Dendritic cell treated with granulocyte-macrophage colony-stimulating factor and Interleukin-4, amounts not matched to agents 40 ng/mL and 50 ng/mL, for 4 days (primary cell): ENCODE measurements around the gene CDH19.
A peak's percentile ranks its signal among the peaks of the same experiment; 100 is the strongest.

ENCODE experiments used
- H3K27ac Mint-ChIP-seq: one replicate; pipeline ENCODE4 v1.8.0; 2022; ENCODE audit warnings: mild to moderate bottlenecking, mixed read lengths
- H3K27me3 Mint-ChIP-seq: one replicate; pipeline ENCODE4 v1.8.0; 2022; ENCODE audit warnings: mild to moderate bottlenecking, mixed read lengths
- H3K36me3 Mint-ChIP-seq: one replicate; pipeline ENCODE4 v1.8.0; 2022; ENCODE audit warnings: low read depth, mixed read lengths
- H3K4me1 Mint-ChIP-seq: one replicate; pipeline ENCODE4 v1.8.0; 2022; ENCODE audit warnings: low read depth, mixed read lengths
- H3K4me3 Mint-ChIP-seq: one replicate; pipeline ENCODE4 v1.8.0; 2022; ENCODE audit warnings: mild to moderate bottlenecking, moderate library complexity, mixed read lengths
- H3K9me3 Mint-ChIP-seq: one replicate; pipeline ENCODE4 v1.8.0; 2022; ENCODE audit warnings: mixed read lengths
- intact Hi-C: fragments of 100-400 bp; cut with micrococcal nuclease; formaldehyde crosslinking; loops from one replicate; pipeline ENCODE4 v1.15.0; 2022

The CDH19 gene

GRCh38 chr18:66603941-66604627 lies at the start of gene CDH19:
CDH19 (minus strand) TSS chr18:66604090; CDS start chr18:66572204, 31,886 bp downstream.
- Mint-ChIP-seq H3K27ac (no peak within 1 kb of the TSS), H3K27me3 (no peaks in the 10 kb centered on the region), H3K36me3 (no peaks in the 10 kb centered on the region), H3K4me1 (no peaks in the 10 kb centered on the region), H3K9me3 (no peaks in the 10 kb centered on the region), H3K4me3 (no peak within 1 kb of the TSS)
- intact Hi-C loops = no loop called here

GRCh38 chr18:66647671-66648070 lies 43.8 kb upstream of the CDH19 start:
- Mint-ChIP-seq H3K9me3 (no peaks in the 10 kb centered on the region), H3K4me3 (no peak overlapping the region)
- intact Hi-C loops = no loop called here

GRCh38 chr18:66646609-66647008 lies 42.7 kb upstream of the CDH19 start:
- Mint-ChIP-seq H3K4me1 (peaks cover 8% of the 10 kb centered on the region), H3K36me3 (no peaks in the 10 kb centered on the region), H3K9me3 (no peaks in the 10 kb centered on the region), H3K4me3 (no peak overlapping the region), H3K27ac (peak overlapping the region; percentile 25), H3K27me3 (no peaks in the 10 kb centered on the region)
- intact Hi-C loops = no loop called here

More at GRCh38 chr18:66647671-66648070, 43.8 kb upstream of the CDH19 start:
- Mint-ChIP-seq H3K4me1 (peaks cover 8% of the 10 kb centered on the region), H3K27me3 (no peaks in the 10 kb centered on the region), H3K27ac (no peak overlapping the region), H3K36me3 (no peaks in the 10 kb centered on the region)

GRCh38 chr18:66645983-66646382 lies 42.1 kb upstream of the CDH19 start:
- intact Hi-C loops = no loop called here
- Mint-ChIP-seq H3K4me1 (peaks cover 11% of the 10 kb centered on the region), H3K27ac (no peak overlapping the region), H3K9me3 (no peaks in the 10 kb centered on the region), H3K36me3 (no peaks in the 10 kb centered on the region), H3K4me3 (no peak overlapping the region), H3K27me3 (no peaks in the 10 kb centered on the region)

GRCh38 chr18:66641056-66641455 lies 37.2 kb upstream of the CDH19 start:
- Mint-ChIP-seq H3K27ac (peak overlapping the region; percentile 71), H3K36me3 (no peaks in the 10 kb centered on the region), H3K9me3 (no peaks in the 10 kb centered on the region), H3K4me3 (no peak overlapping the region), H3K4me1 (peaks cover 20% of the 10 kb centered on the region), H3K27me3 (no peaks in the 10 kb centered on the region)
- intact Hi-C loops = no loop called here

GRCh38 chr18:66640431-66640830 lies 36.5 kb upstream of the CDH19 start:
- Mint-ChIP-seq H3K9me3 (no peaks in the 10 kb centered on the region), H3K4me3 (no peak overlapping the region), H3K27me3 (no peaks in the 10 kb centered on the region), H3K36me3 (no peaks in the 10 kb centered on the region), H3K4me1 (peaks cover 23% of the 10 kb centered on the region), H3K27ac (peak overlapping the region; percentile 71)
- intact Hi-C loops = no loop called here

- H3K36me3 Mint-ChIP-seq = no peaks in the 10 kb centered on the region
- no peak overlapping the region for H3K4me3 Mint-ChIP-seq
- H3K9me3 Mint-ChIP-seq = no peaks in the 10 kb centered on the region
- no peaks in the 10 kb centered on the region for H3K27me3 Mint-ChIP-seq
- peak overlapping the region; percentile 37 for H3K27ac Mint-ChIP-seq
- peaks cover 26% of the 10 kb centered on the region for H3K4me1 Mint-ChIP-seq
- intact Hi-C loops = no loop called here
Observed at GRCh38 chr18:66638856-66639629, 35.2 kb upstream of the CDH19 start.

GRCh38 chr18:66635342-66635741 lies 31.5 kb upstream of the CDH19 start:
- Mint-ChIP-seq H3K27ac (no peak overlapping the region), H3K4me3 (no peak overlapping the region), H3K27me3 (no peaks in the 10 kb centered on the region), H3K36me3 (no peaks in the 10 kb centered on the region), H3K4me1 (peaks cover 41% of the 10 kb centered on the region), H3K9me3 (no peaks in the 10 kb centered on the region)
- intact Hi-C loops = no loop called here

GRCh38 chr18:66632756-66633155 lies 28.9 kb upstream of the CDH19 start:
- Mint-ChIP-seq H3K4me1 (peaks cover 37% of the 10 kb centered on the region), H3K27me3 (no peaks in the 10 kb centered on the region), H3K9me3 (peaks cover 12% of the 10 kb centered on the region), H3K27ac (no peak overlapping the region), H3K4me3 (no peak overlapping the region), H3K36me3 (no peaks in the 10 kb centered on the region)
- intact Hi-C loops = no loop called here

- intact Hi-C loops = no loop called here
- Mint-ChIP-seq H3K9me3 (peaks cover 12% of the 10 kb centered on the region), H3K27me3 (no peaks in the 10 kb centered on the region), H3K4me1 (peaks cover 45% of the 10 kb centered on the region), H3K4me3 (no peak overlapping the region), H3K36me3 (no peaks in the 10 kb centered on the region), H3K27ac (peak overlapping the region; percentile 37)
Observed at GRCh38 chr18:66630831-66631230, 26.9 kb upstream of the CDH19 start.

- peaks cover 8% of the 10 kb centered on the region for H3K4me1 Mint-ChIP-seq
- H3K36me3 Mint-ChIP-seq = no peaks in the 10 kb centered on the region
- no peak overlapping the region for H3K27ac Mint-ChIP-seq
- no peaks in the 10 kb centered on the region for H3K27me3 Mint-ChIP-seq
- no peak overlapping the region for H3K4me3 Mint-ChIP-seq
- H3K9me3 Mint-ChIP-seq = peaks cover 8% of the 10 kb centered on the region
- intact Hi-C loops = no loop called here
Observed at GRCh38 chr18:66623821-66624220, 19.9 kb upstream of the CDH19 start.

GRCh38 chr18:66621816-66622576 lies 18.1 kb upstream of the CDH19 start:
- H3K36me3 Mint-ChIP-seq = no peaks in the 10 kb centered on the region
- no peak overlapping the region for H3K4me3 Mint-ChIP-seq
- no peaks in the 10 kb centered on the region for H3K9me3 Mint-ChIP-seq
- H3K4me1 Mint-ChIP-seq = peaks cover 8% of the 10 kb centered on the region
- intact Hi-C loops = no loop called here
- H3K27ac Mint-ChIP-seq = no peak overlapping the region
- H3K27me3 Mint-ChIP-seq = no peaks in the 10 kb centered on the region

GRCh38 chr18:66616523-66616983 lies 12.7 kb upstream of the CDH19 start:
- H3K4me3 Mint-ChIP-seq = no peak overlapping the region
- intact Hi-C loops = no loop called here
- H3K9me3 Mint-ChIP-seq = no peaks in the 10 kb centered on the region
- no peaks in the 10 kb centered on the region for H3K36me3 Mint-ChIP-seq
- H3K27ac Mint-ChIP-seq = no peak overlapping the region
- H3K27me3 Mint-ChIP-seq = no peaks in the 10 kb centered on the region
- H3K4me1 Mint-ChIP-seq = no peaks in the 10 kb centered on the region

- H3K9me3 Mint-ChIP-seq = no peaks in the 10 kb centered on the region
- no peak overlapping the region for H3K4me3 Mint-ChIP-seq
- H3K27me3 Mint-ChIP-seq = no peaks in the 10 kb centered on the region
- intact Hi-C loops = no loop called here
- H3K27ac Mint-ChIP-seq = no peak overlapping the region
- H3K36me3 Mint-ChIP-seq = no peaks in the 10 kb centered on the region
- no peaks in the 10 kb centered on the region for H3K4me1 Mint-ChIP-seq
Observed at GRCh38 chr18:66615176-66615575, 11.3 kb upstream of the CDH19 start.
